ENCODE results near the gene CHAF1B.
A peak's percentile ranks its signal among the peaks of the same experiment; 100 is the strongest.
"Not testable (repeated sequence)": the region's sequence is repeated elsewhere in the genome, so short reads cannot be mapped to it uniquely, and the experiment has no call there.

CHAF1B gene

GRCh38 chr21:36385233-36386030 is at the start of gene CHAF1B:
Gene CHAF1B, plus strand, starts transcription at chr21:36385392. Its CDS starts 745 bp downstream, at chr21:36386137.
- DNase-seq (ENCODE audit: low read depth in 2 of 2), result peak; percentile 39 to 57

- DNase-seq (ENCODE audit: low read depth in 2 of 2), result no peak
Measured at GRCh38 chr21:36337099-36337509, 48.1 kb upstream of the CHAF1B start.

GRCh38 chr21:36338975-36339374 is 46.2 kb upstream of the CHAF1B start:
- DNase-seq (ENCODE audit: low read depth in 2 of 2), result no peak

GRCh38 chr21:36342581-36342980 is 42.6 kb upstream of the CHAF1B start:
- DNase-seq (ENCODE audit: low read depth in 2 of 2), result not testable (repeated sequence)

GRCh38 chr21:36344931-36345330 is 40.3 kb upstream of the CHAF1B start:
- no peak for DNase-seq (ENCODE audit: low read depth in 2 of 2)

- DNase-seq (ENCODE audit: low read depth in 2 of 2), result no peak
Measured at GRCh38 chr21:36347278-36347961, 37.8 kb upstream of the CHAF1B start.

- no peak for DNase-seq (ENCODE audit: low read depth in 2 of 2)
Measured at GRCh38 chr21:36347962-36348328, 37.2 kb upstream of the CHAF1B start.

GRCh38 chr21:36349315-36349714 is 35.9 kb upstream of the CHAF1B start:
- no peak for DNase-seq (ENCODE audit: low read depth in 2 of 2)

- no peak for DNase-seq (ENCODE audit: low read depth in 2 of 2)
Measured at GRCh38 chr21:36350282-36350910, 34.8 kb upstream of the CHAF1B start.

- no peak for DNase-seq (ENCODE audit: low read depth in 2 of 2)
Measured at GRCh38 chr21:36354918-36355680, 30.1 kb upstream of the CHAF1B start.

- DNase-seq (ENCODE audit: low read depth in 2 of 2), result no peak
Measured at GRCh38 chr21:36355868-36356267, 29.3 kb upstream of the CHAF1B start.

GRCh38 chr21:36359185-36359584 is 26.0 kb upstream of the CHAF1B start:
- DNase-seq (ENCODE audit: low read depth in 2 of 2), result no peak

GRCh38 chr21:36369064-36369685 is 16.0 kb upstream of the CHAF1B start:
- no peak for DNase-seq (ENCODE audit: low read depth in 2 of 2)

GRCh38 chr21:36375994-36376393 is 9.2 kb upstream of the CHAF1B start:
- DNase-seq (ENCODE audit: low read depth in 2 of 2), result no peak

GRCh38 chr21:36377391-36377842 is 7.8 kb upstream of the CHAF1B start:
- DNase-seq (ENCODE audit: low read depth in 2 of 2), result no peak

- no peak for DNase-seq (ENCODE audit: low read depth in 2 of 2)
Measured at GRCh38 chr21:36379251-36379650, 5.9 kb upstream of the CHAF1B start.

- no peak for DNase-seq (ENCODE audit: low read depth in 2 of 2)
Measured at GRCh38 chr21:36381841-36382589, 3.2 kb upstream of the CHAF1B start.

- not testable (repeated sequence) for DNase-seq (ENCODE audit: low read depth in 2 of 2)
Measured at GRCh38 chr21:36382722-36383121, 2.5 kb upstream of the CHAF1B start.

GRCh38 chr21:36384885-36385232 is 333 bp upstream of the CHAF1B start:
- DNase-seq (ENCODE audit: low read depth in 2 of 2), result no peak

- no peak for DNase-seq (ENCODE audit: low read depth in 2 of 2)
Measured at GRCh38 chr21:36386031-36386642, 945 bp downstream of the CHAF1B start.
